Fibroblast of pulmonary artery (primary cell): ENCODE measurements around the gene CPT1C.

Experiments
- DNase-seq: peaks from one replicate; pipeline ENCODE4 v3.0.0-alpha.2; 2010; ENCODE audit warnings: low read depth
- H3K4me3 ChIP-seq: replicated peaks from 2 replicates; pipeline ENCODE4 v1.5.1; 2011; ENCODE audit warnings: low read depth, mild to moderate bottlenecking, control low read depth, low read length, moderate library complexity
- CTCF ChIP-seq: IDR thresholded peaks from 2 replicates; pipeline ENCODE4 v1.5.1; 2011; ENCODE audit warnings: mild to moderate bottlenecking, control low read depth, low read length, inconsistent platforms; ENCODE audit errors: missing control alignments

Gene CPT1C

GRCh38 chr19:49669516-49669915 is 21.4 kb upstream of the CPT1C start:
- TF ChIP-seq CTCF = no peak
- no peak for DNase-seq
- no peak overlapping the region for H3K4me3 ChIP-seq

DNA sequence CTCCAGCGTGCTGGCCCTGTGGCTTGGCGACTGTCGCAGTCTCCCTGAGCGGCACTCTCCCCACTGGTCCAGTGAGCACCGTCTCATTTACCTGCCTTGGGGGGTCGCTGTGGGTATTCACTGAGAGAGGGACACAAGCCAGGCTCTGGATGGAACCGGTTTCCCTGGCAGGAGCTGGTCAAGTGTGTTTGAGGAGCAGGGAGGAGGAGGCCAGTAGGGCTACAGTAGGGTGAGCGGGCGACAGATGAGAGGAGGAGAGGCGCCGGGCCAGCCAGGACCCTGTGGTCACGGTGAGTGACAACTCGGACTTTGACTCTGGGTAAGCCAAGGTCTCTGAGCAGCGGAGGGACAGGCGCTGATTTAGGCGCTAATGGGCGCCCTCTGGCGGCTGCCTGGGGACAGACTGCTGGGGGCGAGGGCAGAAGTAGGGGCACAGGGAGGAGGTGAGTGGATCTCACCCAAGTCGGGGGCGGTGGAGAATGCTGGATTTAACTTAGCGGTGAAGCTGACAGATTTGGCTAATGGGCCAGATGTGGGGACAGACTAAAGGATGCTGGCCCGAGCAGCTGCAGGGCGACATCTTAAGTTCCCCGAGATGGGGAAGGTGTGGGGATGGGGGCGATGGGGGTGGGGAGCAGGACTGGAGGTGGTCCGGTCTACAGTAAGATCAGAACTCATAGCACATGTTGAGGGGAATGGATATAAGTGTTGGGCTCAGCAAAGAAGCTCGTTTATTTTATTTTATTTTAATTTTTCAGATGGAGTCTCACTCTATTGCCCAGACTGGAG is 18.6 kb upstream of the CPT1C start:
- no peak overlapping the region for H3K4me3 ChIP-seq
- peak; percentile 73 for DNase-seq
- peak; percentile 95 for TF ChIP-seq CTCF

GRCh38 chr19:49676136-49676783 is 14.7 kb upstream of the CPT1C start:
- H3K4me3 ChIP-seq = peak overlapping the region; percentile 56
- TF ChIP-seq CTCF = no peak
- peak; percentile 97 for DNase-seq

- peak; percentile 100 for DNase-seq
- H3K4me3 ChIP-seq = peak overlapping the region; percentile 99
- TF ChIP-seq CTCF = no peak
Measured at GRCh38 chr19:49676784-49677230, 14.1 kb upstream of the CPT1C start.

- DNase-seq = peak; percentile 21
- peak within 1 kb of the TSS; percentile 99 for H3K4me3 ChIP-seq
- TF ChIP-seq CTCF = no peak
Measured at GRCh38 chr19:49677231-49677900, 13.6 kb upstream of the CPT1C start, which contains the start of gene PRMT1. TSS of gene PRMT1 (plus strand) at chr19:49677271. CDS start at chr19:49677281, 10 bp downstream.

GRCh38 chr19:49677901-49678674 is 12.8 kb upstream of the CPT1C start:
- peak; percentile 54 for TF ChIP-seq CTCF
- DNase-seq = peak; percentile 71
- peak overlapping the region; percentile 99 for H3K4me3 ChIP-seq
